Peyer's patch (tissue), 4 donors: ENCODE data around the gene SMIM20. TPM values are rescaled to one million over a fixed set of nuclear protein-coding genes. Genes with fewer than 3 reads are reported as not detected.

Experiments used
- DNase-seq, 3 donors: peaks; one replicate each; pipeline ENCODE4 v3.0.0-alpha.2; 2017 to 2019
- H3K27ac ChIP-seq, 4 donors: fragments of 200-600 bp; sonication (generic); one replicate each; pipeline ENCODE4 v1.5.1; 2016 to 2019
- H3K27me3 ChIP-seq, 2 donors: fragments of 200-600 bp; sonication (generic); one replicate each; pipeline ENCODE4 v1.5.1; 2019
- H3K36me3 ChIP-seq, 3 donors: fragments of 200-600 bp; sonication (generic); one replicate each; pipeline ENCODE4 v1.5.1; 2016 to 2019
- H3K4me1 ChIP-seq, 4 donors: fragments of 200-600 bp; sonication (generic); one replicate each; pipeline ENCODE4 v1.5.1; 2016 to 2019
- H3K4me3 ChIP-seq, 4 donors: fragments of 200-600 bp; sonication (generic); 1 replicate in 3 of 4; 2 replicates in 1 of 4; pipeline ENCODE4 v1.5.1; 2016 to 2019; ENCODE audit warnings: mild to moderate bottlenecking in 1 of 4
- H3K9me3 ChIP-seq, 4 donors: fragments of 200-600 bp; sonication (generic); one replicate each; pipeline ENCODE4 v1.5.1; 2016 to 2019; ENCODE audit warnings: mild to moderate bottlenecking in 1 of 4
- CTCF ChIP-seq, 6 experiments: fragments of 450-650 bp in 4 of 6; fragments of 200-600 bp in 2 of 6; sonication (generic) in 1 of 6; IDR thresholded peaks; one replicate each; pipeline ENCODE4 v1.5.1; 2017 to 2019; ENCODE audit warnings: antibody characterized with exemption in 6 of 6, mild to moderate bottlenecking in 3 of 6, moderate library complexity in 1 of 6
- POLR2A ChIP-seq, 2 donors: fragments of 450-650 bp; IDR thresholded peaks; one replicate each; pipeline ENCODE4 v1.5.1; 2017; ENCODE audit warnings: antibody characterized with exemption in 2 of 2, mild to moderate bottlenecking in 2 of 2, moderate library complexity in 2 of 2
- total RNA-seq, 4 donors: library from RNA; depleted of rRNA; stranded (reverse); fragments of >200 nt; gene quantifications; one replicate each; pipeline ENCODE4 v1.1.0, GENCODE V29; 2016

The SMIM20 gene
- total RNA-seq, 4 donors from 2014 or later, result 11.6 to 55.7 (median 31.3) TPM

- no peak for TF ChIP-seq POLR2A (IDR thresholded peaks at IDR 0.05)
- no peaks in the 10 kb centered on the region for H3K36me3 ChIP-seq
- H3K27ac ChIP-seq, result no peak overlapping the region
- H3K4me3 ChIP-seq, result no peak overlapping the region
- H3K4me1 ChIP-seq, result no peaks in the 10 kb centered on the region
- H3K9me3 ChIP-seq, result no peaks in the 10 kb centered on the region
- H3K27me3 ChIP-seq, result no peaks in the 10 kb centered on the region
- no peak for DNase-seq
Observed at GRCh38 chr4:25892796-25893195, 21.2 kb upstream of the SMIM20 start.

- Histone ChIP-seq H3K27ac (no peak overlapping the region), H3K36me3 (no peaks in the 10 kb centered on the region), H3K4me1 (peaks cover 0 to under 1% (median 0%) of the 10 kb centered on the region in 4 donors), H3K9me3 (no peaks in the 10 kb centered on the region), H3K27me3 (no peaks in the 10 kb centered on the region), H3K4me3 (no peak overlapping the region)
- TF ChIP-seq POLR2A (IDR thresholded peaks at IDR 0.05), result no peak
- no peak for TF ChIP-seq CTCF (IDR thresholded peaks at IDR 0.05)
- no peak for DNase-seq
Observed at GRCh38 chr4:25896776-25897539, 17.1 kb upstream of the SMIM20 start.

- Histone ChIP-seq H3K4me1 (peaks cover 0 to 8% (median 4%) of the 10 kb centered on the region in 4 donors), H3K36me3 (no peaks in the 10 kb centered on the region), H3K27me3 (no peaks in the 10 kb centered on the region), H3K4me3 (no peak overlapping the region), H3K27ac (no peak overlapping the region), H3K9me3 (no peaks in the 10 kb centered on the region)
- no peak for DNase-seq
- TF ChIP-seq CTCF (IDR thresholded peaks at IDR 0.05), result no peak
- TF ChIP-seq POLR2A (IDR thresholded peaks at IDR 0.05), result no peak
Observed at GRCh38 chr4:25900310-25900709, 13.7 kb upstream of the SMIM20 start.

- H3K4me1 ChIP-seq, result peaks cover 0 to 8% (median 4%) of the 10 kb centered on the region in 4 donors
- no peak for TF ChIP-seq POLR2A (IDR thresholded peaks at IDR 0.05)
- no peak for TF ChIP-seq CTCF (IDR thresholded peaks at IDR 0.05)
Observed at GRCh38 chr4:25901030-25901430, 13.0 kb upstream of the SMIM20 start.

GRCh38 chr4:25903900-25904747 is 9.9 kb upstream of the SMIM20 start:
- H3K27ac ChIP-seq, result peak overlapping the region in 2 of 4 donors; percentile 63 to 72
- no peak for TF ChIP-seq CTCF (IDR thresholded peaks at IDR 0.05)
- no peak for TF ChIP-seq POLR2A (IDR thresholded peaks at IDR 0.05)
- peak in 1 of 3 donors; percentile 41 for DNase-seq

More at GRCh38 chr4:25901030-25901430, 13.0 kb upstream of the SMIM20 start:
- DNase-seq, result no peak
- no peaks in the 10 kb centered on the region for H3K9me3 ChIP-seq
- H3K27ac ChIP-seq, result no peak overlapping the region
- H3K4me3 ChIP-seq, result no peak overlapping the region
- no peaks in the 10 kb centered on the region for H3K27me3 ChIP-seq
- no peaks in the 10 kb centered on the region for H3K36me3 ChIP-seq

GRCh38 chr4:25904748-25905082 is 9.3 kb upstream of the SMIM20 start:
- TF ChIP-seq POLR2A (IDR thresholded peaks at IDR 0.05), result no peak
- TF ChIP-seq CTCF (IDR thresholded peaks at IDR 0.05), result no peak
- peak overlapping the region in 2 of 4 donors; percentile 63 to 72 for H3K27ac ChIP-seq

More at GRCh38 chr4:25903900-25904747, 9.9 kb upstream of the SMIM20 start:
- H3K9me3 ChIP-seq, result no peaks in the 10 kb centered on the region
- H3K4me1 ChIP-seq, result peaks cover 0 to 8% (median 4%) of the 10 kb centered on the region in 4 donors
- H3K27me3 ChIP-seq, result no peaks in the 10 kb centered on the region
- no peak overlapping the region for H3K4me3 ChIP-seq
- H3K36me3 ChIP-seq, result no peaks in the 10 kb centered on the region

More at GRCh38 chr4:25904748-25905082, 9.3 kb upstream of the SMIM20 start:
- Histone ChIP-seq H3K27me3 (no peaks in the 10 kb centered on the region), H3K36me3 (no peaks in the 10 kb centered on the region), H3K4me3 (no peak overlapping the region), H3K9me3 (no peaks in the 10 kb centered on the region), H3K4me1 (peaks cover 0 to 8% (median 4%) of the 10 kb centered on the region in 4 donors)
- DNase-seq, result peak in 1 of 3 donors; percentile 30
